Naive thymus-derived CD4-positive, alpha-beta T cell (primary cell): Measurements from ENCODE around the gene OR4C13. TPM values are rescaled to one million over a fixed set of nuclear protein-coding genes. Genes with fewer than 3 reads are reported as not detected.
"Not testable (repeated sequence)": the region's sequence is repeated elsewhere in the genome, so short reads cannot be mapped to it uniquely, and the experiment has no call there.

Experiments used
- ATAC-seq: fragments of 150-1000 bp; cut with Tn5 transposase; 2 replicates; pipeline ENCODE4 v1.10.0; 2021; ENCODE audit warnings: mild to moderate bottlenecking, moderate library complexity
- CTCF ChIA-PET: fragments of 350-600 bp; sonication (Branson Sonifier 250); formaldehyde crosslinking; loops from one replicate; lab custom pipeline; 2021; ENCODE audit warnings: antibody characterized with exemption; lab: Charles Lee
- POLR2A ChIA-PET: fragments of 350-600 bp; sonication (Branson Sonifier 250); formaldehyde crosslinking; loops from one replicate; lab custom pipeline; 2021; ENCODE audit warnings: antibody characterized with exemption, inconsistent platforms; lab: Charles Lee
- DNase-seq, 9 donors: peaks; one replicate each; pipeline versions ENCODE4 v3.0.0 to v3.0.0-alpha.2; 2020 to 2022; ENCODE audit warnings: mixed read lengths in 1 of 9
- H3K27ac ChIP-seq: one replicate; pipeline ENCODE4 v1.7.0; 2013; ENCODE audit warnings: mild to moderate bottlenecking, low read depth, low read length, moderate library complexity
- H3K27me3 ChIP-seq, 2 donors: one replicate each; pipeline ENCODE4 v1.7.0; 2013; ENCODE audit warnings: low read length in 2 of 2, mild to moderate bottlenecking in 2 of 2, moderate library complexity in 2 of 2; ENCODE audit not compliant: control insufficient read depth in 2 of 2, insufficient read depth in 2 of 2
- H3K36me3 ChIP-seq, 3 experiments: 1 replicate in 2 of 3; 2 replicates in 1 of 3; pipeline ENCODE4 v1.7.0; 2013; ENCODE audit warnings: low read length in 3 of 3, mild to moderate bottlenecking in 3 of 3, moderate library complexity in 1 of 3; ENCODE audit not compliant: insufficient read depth in 3 of 3, control insufficient read depth in 2 of 3
- H3K4me1 ChIP-seq, 2 donors: one replicate each; pipeline ENCODE4 v1.7.0; 2013; ENCODE audit warnings: low read length in 2 of 2, mild to moderate bottlenecking in 2 of 2, moderate library complexity in 1 of 2; ENCODE audit not compliant: control insufficient read depth in 2 of 2, insufficient read depth in 2 of 2
- H3K4me3 ChIP-seq: 2 replicates; pipeline ENCODE4 v1.7.0; 2013; ENCODE audit warnings: mild to moderate bottlenecking, low read length
- H3K9me3 ChIP-seq, 3 experiments: 1 replicate in 2 of 3; 2 replicates in 1 of 3; pipeline ENCODE4 v1.7.0; 2013; ENCODE audit warnings: low read length in 3 of 3; ENCODE audit not compliant: control insufficient read depth in 2 of 3
- H3K27ac Mint-ChIP-seq, 9 donors: one replicate each; pipeline ENCODE4 v1.8.0; 2020 to 2022; ENCODE audit warnings: mixed read lengths in 9 of 9, mild to moderate bottlenecking in 8 of 9, moderate library complexity in 5 of 9, inconsistent platforms in 2 of 9
- H3K27me3 Mint-ChIP-seq, 5 donors: one replicate each; pipeline ENCODE4 v1.8.0; 2021 to 2022; ENCODE audit warnings: mixed read lengths in 5 of 5, mild to moderate bottlenecking in 1 of 5
- H3K36me3 Mint-ChIP-seq, 5 donors: one replicate each; pipeline ENCODE4 v1.8.0; 2020 to 2022; ENCODE audit warnings: mixed read lengths in 5 of 5, mild to moderate bottlenecking in 3 of 5, inconsistent platforms in 1 of 5
- H3K4me1 Mint-ChIP-seq, 7 donors: one replicate each; pipeline ENCODE4 v1.8.0; 2020 to 2022; ENCODE audit warnings: mixed read lengths in 7 of 7, mild to moderate bottlenecking in 3 of 7, inconsistent platforms in 1 of 7
- H3K4me3 Mint-ChIP-seq, 10 donors: one replicate each; pipeline ENCODE4 v1.8.0; 2020 to 2022; ENCODE audit warnings: mild to moderate bottlenecking in 10 of 10, mixed read lengths in 10 of 10, moderate library complexity in 6 of 10, inconsistent platforms in 2 of 10
- H3K9me3 Mint-ChIP-seq, 11 donors: one replicate each; pipeline ENCODE4 v1.8.0; 2020 to 2022; ENCODE audit warnings: mixed read lengths in 11 of 11, mild to moderate bottlenecking in 4 of 11, inconsistent platforms in 1 of 11, moderate library complexity in 1 of 11
- intact Hi-C, 2 donors: fragments of 100-400 bp; cut with micrococcal nuclease; formaldehyde crosslinking; loops; one replicate each; pipeline ENCODE4 v1.15.1; 2023
- polyA plus RNA-seq, 2 donors: library from polyadenylated mRNA; unstranded; fragments of 300-500 nt; fragmentation: Illumina TruSeq; gene quantifications; one replicate each; pipeline ENCODE4 v1.2.3, GENCODE V29; 2021
- total RNA-seq, 6 experiments: library from RNA in 5 of 6; stranded (reverse) in 5 of 6; gene quantifications; 1 replicate in 5 of 6; 2 replicates in 1 of 6; pipeline ENCODE4 v1.2.3 and lab custom pipeline; 2021 to 2026

The OR4C13 gene
- total RNA-seq (not detected), polyA plus RNA-seq (not detected), total RNA-seq (lab: John Stamatoyannopoulos, UW) (not detected)

GRCh38 chr11:49952091-49952490 lies at the start of gene OR4C13:
OR4C13 (plus strand) TSS chr11:49952391; CDS start chr11:49952423, 32 bp downstream.
- ChIA-PET POLR2A (no interaction called here), CTCF (no interaction called here)
- Mint-ChIP-seq H3K27me3 (no peaks in the 10 kb centered on the region), H3K36me3 (no peaks in the 10 kb centered on the region), H3K27ac (no peak within 1 kb of the TSS), H3K4me1 (no peaks in the 10 kb centered on the region), H3K9me3 (peaks cover 0 to 20% (median 7%) of the 10 kb centered on the region in 11 donors), H3K4me3 (no peak within 1 kb of the TSS)
- Histone ChIP-seq H3K4me3 (no peak within 1 kb of the TSS), H3K27me3 (no peaks in the 10 kb centered on the region), H3K27ac (no peak within 1 kb of the TSS), H3K4me1 (no peaks in the 10 kb centered on the region), H3K36me3 (no peaks in the 10 kb centered on the region), H3K9me3 (no peaks in the 10 kb centered on the region)
- intact Hi-C loops = no loop called here
- ATAC-seq (no peak), DNase-seq (no peak)

GRCh38 chr11:49911516-49911915 lies 40.7 kb upstream of the OR4C13 start:
- H3K36me3 Mint-ChIP-seq, H3K4me1 Mint-ChIP-seq, ATAC-seq, H3K36me3 ChIP-seq, H3K4me3 Mint-ChIP-seq, POLR2A ChIA-PET, DNase-seq, CTCF ChIA-PET, H3K4me1 ChIP-seq, H3K27ac Mint-ChIP-seq, H3K4me3 ChIP-seq, H3K27me3 ChIP-seq, H3K27ac ChIP-seq, H3K27me3 Mint-ChIP-seq, intact Hi-C loops, H3K9me3 ChIP-seq: not testable (repeated sequence)
- peaks cover 1 to 46% (median 13%) of the 10 kb centered on the region in 11 donors for H3K9me3 Mint-ChIP-seq

GRCh38 chr11:49948701-49949100 lies 3.5 kb upstream of the OR4C13 start:
- peaks cover under 1 to 31% (median 7%) of the 10 kb centered on the region in 11 donors for H3K9me3 Mint-ChIP-seq
- H3K27ac ChIP-seq, intact Hi-C loops, POLR2A ChIA-PET, H3K4me3 ChIP-seq, DNase-seq, CTCF ChIA-PET, H3K36me3 Mint-ChIP-seq, H3K4me1 Mint-ChIP-seq, H3K4me3 Mint-ChIP-seq, H3K36me3 ChIP-seq, H3K27me3 Mint-ChIP-seq, ATAC-seq, H3K4me1 ChIP-seq, H3K27me3 ChIP-seq, H3K27ac Mint-ChIP-seq, H3K9me3 ChIP-seq: not testable (repeated sequence)

- not testable (repeated sequence) for H3K27ac ChIP-seq
Measured at GRCh38 chr11:49973439-49973838, 21.2 kb downstream of the OR4C13 start.

DNA sequence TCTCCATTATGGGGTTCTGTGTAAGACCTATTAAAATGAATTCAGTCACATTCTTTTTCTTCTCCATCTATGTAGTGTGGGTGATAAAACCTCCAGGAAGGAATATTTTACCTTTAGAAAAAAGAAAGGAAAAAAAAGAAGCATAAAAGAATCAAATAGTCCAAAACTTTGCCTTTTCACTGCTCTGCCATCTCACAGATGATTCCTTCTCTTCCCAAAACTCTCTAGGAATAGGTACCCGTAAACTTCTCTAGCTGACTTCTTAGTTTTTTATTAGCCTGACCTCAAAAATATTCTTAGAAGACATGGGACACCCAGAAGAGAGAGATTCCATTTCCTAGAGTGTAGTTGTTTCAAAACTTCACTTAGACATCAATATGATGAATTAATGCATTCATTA lies 30.2 kb downstream of the OR4C13 start, which contains the start of gene OR4C12:
TSS of gene OR4C12 (minus strand) at position 101 of the 400 bp plus-strand sequence. CDS start at position 67, 34 bp downstream.
- intact Hi-C loops, H3K4me1 Mint-ChIP-seq, POLR2A ChIA-PET: not testable (repeated sequence)

More at GRCh38 chr11:49973439-49973838, 21.2 kb downstream of the OR4C13 start:
- CTCF ChIA-PET, H3K36me3 ChIP-seq, H3K4me3 Mint-ChIP-seq, H3K4me3 ChIP-seq, H3K27ac Mint-ChIP-seq, H3K9me3 ChIP-seq, intact Hi-C loops, H3K4me1 ChIP-seq, DNase-seq, ATAC-seq, POLR2A ChIA-PET, H3K4me1 Mint-ChIP-seq, H3K36me3 Mint-ChIP-seq, H3K27me3 Mint-ChIP-seq, H3K27me3 ChIP-seq: not testable (repeated sequence)
- H3K9me3 Mint-ChIP-seq = peaks cover 3 to 29% (median 9%) of the 10 kb centered on the region in 11 donors

GRCh38 chr11:49995565-49995964 lies 43.4 kb downstream of the OR4C13 start:
- ATAC-seq (no peak), DNase-seq (peak in 3 of 9 donors; percentile 0 to 1 (median 1))
- H3K36me3 ChIP-seq = no peaks in the 10 kb centered on the region
- H3K27me3 ChIP-seq = no peaks in the 10 kb centered on the region
- no peak overlapping the region for H3K4me3 ChIP-seq
- H3K9me3 ChIP-seq = peaks cover 0 to 6% (median 0%) of the 10 kb centered on the region in 3 experiments
- H3K9me3 Mint-ChIP-seq = peaks cover 0 to 43% (median 11%) of the 10 kb centered on the region in 11 donors
- H3K4me3 Mint-ChIP-seq = no peak overlapping the region
- H3K27ac Mint-ChIP-seq = no peak overlapping the region
- H3K36me3 Mint-ChIP-seq = peaks cover 0 to 7% (median 0%) of the 10 kb centered on the region in 5 donors
- H3K27ac ChIP-seq = no peak overlapping the region
- H3K4me1 ChIP-seq = no peaks in the 10 kb centered on the region
- no peaks in the 10 kb centered on the region for H3K27me3 Mint-ChIP-seq
- POLR2A ChIA-PET = no interaction called here
- CTCF ChIA-PET = no interaction called here
- H3K4me1 Mint-ChIP-seq = no peaks in the 10 kb centered on the region
- intact Hi-C loops = loop anchor here in 1 of 2 donors (5.0 to 10.0 kb wide), 2 partner anchors 1688 to 1821 kb away; partner anchors contain the start of gene OR4S1

More for the DNA sequence above, 30.2 kb downstream of the OR4C13 start, which contains the start of gene OR4C12:
- H3K27ac ChIP-seq, CTCF ChIA-PET, H3K4me3 Mint-ChIP-seq, DNase-seq, H3K27me3 Mint-ChIP-seq, H3K36me3 Mint-ChIP-seq, H3K4me1 ChIP-seq, H3K9me3 ChIP-seq, H3K4me3 ChIP-seq, H3K27ac Mint-ChIP-seq, H3K27me3 ChIP-seq, ATAC-seq, H3K36me3 ChIP-seq: not testable (repeated sequence)
- peaks cover 2 to 24% (median 9%) of the 10 kb centered on the region in 11 donors for H3K9me3 Mint-ChIP-seq
